ENCODE results near the gene VOPP1.

GRCh38 chr7:55527307-55527706 lies 45.0 kb downstream of the VOPP1 start:
- TF ChIP-seq POLR2AphosphoS5 (IDR thresholded peaks at IDR 0.05) (no peak), CTCF (IDR thresholded peaks at IDR 0.05) (no peak), EP300 (IDR thresholded peaks at IDR 0.05) (no peak)

Measured in suprapubic skin (tissue), 4 donors.